Measurements from ENCODE around the gene ARID1B. TPM values are rescaled to one million over a fixed set of nuclear protein-coding genes. Genes with fewer than 3 reads are reported as not detected.

ARID1B gene
- total RNA-seq, 2 donors from 2014 or later: 74.0 to 110 TPM

DNA sequence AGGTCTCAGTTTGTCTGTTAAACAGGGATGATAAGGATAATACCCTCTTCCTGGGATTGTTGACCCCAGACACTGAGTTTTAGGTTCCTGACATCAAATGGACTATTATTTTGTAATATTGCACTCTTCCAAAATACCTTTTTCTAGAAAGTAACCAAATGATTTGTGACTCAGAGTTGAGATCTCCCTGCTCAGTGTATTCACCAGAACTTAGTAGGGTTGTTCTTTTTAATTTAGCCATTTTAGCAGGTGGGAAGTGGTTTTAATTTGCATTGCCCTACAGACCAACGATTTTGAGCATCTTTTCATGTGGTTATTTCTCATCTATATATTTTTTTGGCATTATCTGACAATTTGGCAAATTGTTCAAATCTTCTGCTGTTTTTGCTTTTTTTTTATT lies 471.1 kb downstream of the ARID1B start:
- no peaks in the 10 kb centered on the region for H3K27me3 ChIP-seq (ENCODE audit: control insufficient read depth, insufficient read depth, low read length, poor library complexity, severe bottlenecking)
- H3K36me3 Mint-ChIP-seq (ENCODE audit: low read depth): no peaks in the 10 kb centered on the region
- H3K9ac ChIP-seq (ENCODE audit: extremely low read depth, low read length, poor library complexity, severe bottlenecking): no peak overlapping the region
- no peaks in the 10 kb centered on the region for H3K4me1 ChIP-seq (ENCODE audit: control insufficient read depth, insufficient read depth, low read length)
- no peak for DNase-seq
- TF ChIP-seq, protein P1, sequence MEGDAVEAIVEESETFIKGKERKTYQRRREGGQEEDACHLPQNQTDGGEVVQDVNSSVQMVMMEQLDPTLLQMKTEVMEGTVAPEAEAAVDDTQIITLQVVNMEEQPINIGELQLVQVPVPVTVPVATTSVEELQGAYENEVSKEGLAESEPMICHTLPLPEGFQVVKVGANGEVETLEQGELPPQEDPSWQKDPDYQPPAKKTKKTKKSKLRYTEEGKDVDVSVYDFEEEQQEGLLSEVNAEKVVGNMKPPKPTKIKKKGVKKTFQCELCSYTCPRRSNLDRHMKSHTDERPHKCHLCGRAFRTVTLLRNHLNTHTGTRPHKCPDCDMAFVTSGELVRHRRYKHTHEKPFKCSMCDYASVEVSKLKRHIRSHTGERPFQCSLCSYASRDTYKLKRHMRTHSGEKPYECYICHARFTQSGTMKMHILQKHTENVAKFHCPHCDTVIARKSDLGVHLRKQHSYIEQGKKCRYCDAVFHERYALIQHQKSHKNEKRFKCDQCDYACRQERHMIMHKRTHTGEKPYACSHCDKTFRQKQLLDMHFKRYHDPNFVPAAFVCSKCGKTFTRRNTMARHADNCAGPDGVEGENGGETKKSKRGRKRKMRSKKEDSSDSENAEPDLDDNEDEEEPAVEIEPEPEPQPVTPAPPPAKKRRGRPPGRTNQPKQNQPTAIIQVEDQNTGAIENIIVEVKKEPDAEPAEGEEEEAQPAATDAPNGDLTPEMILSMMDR (conservative IDR thresholded peaks at IDR 0.05): no peak
- no peak overlapping the region for H3K4me3 ChIP-seq (ENCODE audit: low read length)
- H3K27me3 Mint-ChIP-seq (ENCODE audit: insufficient read depth): peaks cover 10% of the 10 kb centered on the region
- no peak overlapping the region for H3K27ac ChIP-seq (ENCODE audit: low read depth, low read length)
- H3K9me3 ChIP-seq (ENCODE audit: control insufficient read depth, low read length): no peaks in the 10 kb centered on the region
- H3K9me3 Mint-ChIP-seq: peaks cover 9% of the 10 kb centered on the region
- H3K36me3 ChIP-seq (ENCODE audit: control insufficient read depth, insufficient read depth, low read length): no peaks in the 10 kb centered on the region
- no peak overlapping the region for H3K4me3 Mint-ChIP-seq
- peaks cover 14% of the 10 kb centered on the region for H3K4me1 Mint-ChIP-seq
- no peak overlapping the region for H3K27ac Mint-ChIP-seq
- 50% methylated on average over 1 of the region's 1 CpG; no CpG with 5 or more reads in 1 of the 2 experiments for WGBS, 2 experiments (ENCODE audit: insufficient coverage in 1 of 2, insufficient read length in 1 of 2)

- Histone ChIP-seq H3K4me1 (ENCODE audit: control insufficient read depth, insufficient read depth, low read length) (no peaks in the 10 kb centered on the region), H3K27me3 (ENCODE audit: control insufficient read depth, insufficient read depth, low read length, poor library complexity, severe bottlenecking) (no peaks in the 10 kb centered on the region), H3K9me3 (ENCODE audit: control insufficient read depth, low read length) (no peaks in the 10 kb centered on the region), H3K27ac (ENCODE audit: low read depth, low read length) (no peak overlapping the region), H3K9ac (ENCODE audit: extremely low read depth, low read length, poor library complexity, severe bottlenecking) (no peak overlapping the region), H3K4me3 (ENCODE audit: low read length) (no peak overlapping the region), H3K36me3 (ENCODE audit: control insufficient read depth, insufficient read depth, low read length) (no peaks in the 10 kb centered on the region)
- Mint-ChIP-seq H3K36me3 (ENCODE audit: low read depth) (no peaks in the 10 kb centered on the region), H3K4me3 (no peak overlapping the region), H3K27ac (no peak overlapping the region), H3K9me3 (peaks cover 7% of the 10 kb centered on the region), H3K4me1 (peaks cover 14% of the 10 kb centered on the region), H3K27me3 (ENCODE audit: insufficient read depth) (peaks cover 6% of the 10 kb centered on the region)
- TF ChIP-seq, protein P1 (conservative IDR thresholded peaks at IDR 0.05): no peak
- no peak for DNase-seq
- 94 to 97% methylated on average over 7 to 8 of the region's 8 CpGs for WGBS, 2 experiments (ENCODE audit: insufficient coverage in 1 of 2, insufficient read length in 1 of 2)
Observed at GRCh38 chr6:157249826-157250225, 472.6 kb downstream of the ARID1B start.

GRCh38 chr6:157251586-157252247 lies 474.5 kb downstream of the ARID1B start:
- H3K36me3 ChIP-seq (ENCODE audit: control insufficient read depth, insufficient read depth, low read length): no peaks in the 10 kb centered on the region
- H3K36me3 Mint-ChIP-seq (ENCODE audit: low read depth): no peaks in the 10 kb centered on the region
- no peak overlapping the region for H3K4me3 ChIP-seq (ENCODE audit: low read length)
- H3K27me3 Mint-ChIP-seq (ENCODE audit: insufficient read depth): peaks cover 6% of the 10 kb centered on the region
- H3K27ac ChIP-seq (ENCODE audit: low read depth, low read length): no peak overlapping the region
- no peaks in the 10 kb centered on the region for H3K4me1 ChIP-seq (ENCODE audit: control insufficient read depth, insufficient read depth, low read length)
- H3K4me1 Mint-ChIP-seq: peaks cover 2% of the 10 kb centered on the region
- H3K4me3 Mint-ChIP-seq: no peak overlapping the region
- WGBS, 2 experiments (ENCODE audit: insufficient coverage in 1 of 2, insufficient read length in 1 of 2): 83 to 91% methylated on average over 5 to 8 of the region's 8 CpGs
- no peak overlapping the region for H3K9ac ChIP-seq (ENCODE audit: extremely low read depth, low read length, poor library complexity, severe bottlenecking)
- H3K27ac Mint-ChIP-seq: no peak overlapping the region
- no peaks in the 10 kb centered on the region for H3K9me3 ChIP-seq (ENCODE audit: control insufficient read depth, low read length)
- TF ChIP-seq, protein P1 (conservative IDR thresholded peaks at IDR 0.05): no peak
- peaks cover 7% of the 10 kb centered on the region for H3K9me3 Mint-ChIP-seq
- no peaks in the 10 kb centered on the region for H3K27me3 ChIP-seq (ENCODE audit: control insufficient read depth, insufficient read depth, low read length, poor library complexity, severe bottlenecking)
- DNase-seq: no peak

Measured in endodermal cell (in vitro differentiated cells).